Retinal pigment epithelial cell (primary cell): Measurements from ENCODE around the gene DHX57.

Experiments
- DNase-seq: peaks from one replicate; pipeline ENCODE4 v3.0.0-alpha.2; 2010; ENCODE audit warnings: low read depth
- H3K4me3 ChIP-seq: 2 replicates; pipeline ENCODE4 v1.5.1; 2011; ENCODE audit warnings: mild to moderate bottlenecking, low read length, control low read depth, moderate library complexity
- TF ChIP-seq, protein P1 (sequence below): conservative IDR thresholded peaks from 2 replicates; pipeline ENCODE4 v1.5.1; 2011; ENCODE audit warnings: low read depth, low read length, control low read depth, inconsistent platforms

Gene DHX57

DNA sequence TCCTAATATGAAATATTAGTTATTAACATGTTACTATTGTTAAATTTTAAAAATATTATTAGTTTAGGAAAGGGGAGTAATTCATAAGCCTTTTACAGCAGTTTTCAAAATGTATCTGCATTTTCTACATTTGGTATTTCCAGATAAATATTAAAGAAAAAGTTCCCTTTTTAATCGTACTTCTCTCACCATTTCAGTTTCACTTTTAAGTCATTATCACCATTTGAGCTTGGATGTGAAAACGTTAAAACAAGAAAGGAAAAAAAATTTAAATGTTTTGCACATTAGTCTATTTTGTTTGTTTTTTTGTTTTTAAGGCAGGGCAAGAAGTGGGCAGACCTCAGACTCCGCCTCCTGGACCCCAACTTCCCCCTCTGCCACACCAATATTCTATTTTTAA lies 121.2 kb downstream of the DHX57 start:
- no peak overlapping the region for H3K4me3 ChIP-seq
- TF ChIP-seq, protein P1, sequence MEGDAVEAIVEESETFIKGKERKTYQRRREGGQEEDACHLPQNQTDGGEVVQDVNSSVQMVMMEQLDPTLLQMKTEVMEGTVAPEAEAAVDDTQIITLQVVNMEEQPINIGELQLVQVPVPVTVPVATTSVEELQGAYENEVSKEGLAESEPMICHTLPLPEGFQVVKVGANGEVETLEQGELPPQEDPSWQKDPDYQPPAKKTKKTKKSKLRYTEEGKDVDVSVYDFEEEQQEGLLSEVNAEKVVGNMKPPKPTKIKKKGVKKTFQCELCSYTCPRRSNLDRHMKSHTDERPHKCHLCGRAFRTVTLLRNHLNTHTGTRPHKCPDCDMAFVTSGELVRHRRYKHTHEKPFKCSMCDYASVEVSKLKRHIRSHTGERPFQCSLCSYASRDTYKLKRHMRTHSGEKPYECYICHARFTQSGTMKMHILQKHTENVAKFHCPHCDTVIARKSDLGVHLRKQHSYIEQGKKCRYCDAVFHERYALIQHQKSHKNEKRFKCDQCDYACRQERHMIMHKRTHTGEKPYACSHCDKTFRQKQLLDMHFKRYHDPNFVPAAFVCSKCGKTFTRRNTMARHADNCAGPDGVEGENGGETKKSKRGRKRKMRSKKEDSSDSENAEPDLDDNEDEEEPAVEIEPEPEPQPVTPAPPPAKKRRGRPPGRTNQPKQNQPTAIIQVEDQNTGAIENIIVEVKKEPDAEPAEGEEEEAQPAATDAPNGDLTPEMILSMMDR = no peak
- DNase-seq = no peak

DNA sequence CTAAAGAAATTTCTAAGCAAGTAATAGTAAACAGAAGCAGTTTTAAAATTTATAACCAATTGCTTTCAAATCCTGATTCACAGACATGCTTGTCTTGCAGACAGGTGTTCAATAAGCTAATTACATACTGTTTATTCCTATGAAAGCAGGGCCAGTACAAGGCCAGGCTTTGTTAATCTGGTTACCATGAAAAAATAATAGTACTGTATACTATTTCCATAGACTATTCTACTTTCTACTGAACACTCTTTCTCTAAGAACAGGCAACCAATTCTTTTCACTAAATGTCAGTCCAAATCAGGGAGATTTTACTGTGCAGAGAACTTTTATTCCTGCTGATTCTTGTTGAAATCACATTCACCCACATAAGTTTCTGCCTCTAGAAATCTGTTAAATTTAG lies 121.7 kb downstream of the DHX57 start:
- H3K4me3 ChIP-seq = no peak overlapping the region
- TF ChIP-seq, protein P1 = no peak

DNA sequence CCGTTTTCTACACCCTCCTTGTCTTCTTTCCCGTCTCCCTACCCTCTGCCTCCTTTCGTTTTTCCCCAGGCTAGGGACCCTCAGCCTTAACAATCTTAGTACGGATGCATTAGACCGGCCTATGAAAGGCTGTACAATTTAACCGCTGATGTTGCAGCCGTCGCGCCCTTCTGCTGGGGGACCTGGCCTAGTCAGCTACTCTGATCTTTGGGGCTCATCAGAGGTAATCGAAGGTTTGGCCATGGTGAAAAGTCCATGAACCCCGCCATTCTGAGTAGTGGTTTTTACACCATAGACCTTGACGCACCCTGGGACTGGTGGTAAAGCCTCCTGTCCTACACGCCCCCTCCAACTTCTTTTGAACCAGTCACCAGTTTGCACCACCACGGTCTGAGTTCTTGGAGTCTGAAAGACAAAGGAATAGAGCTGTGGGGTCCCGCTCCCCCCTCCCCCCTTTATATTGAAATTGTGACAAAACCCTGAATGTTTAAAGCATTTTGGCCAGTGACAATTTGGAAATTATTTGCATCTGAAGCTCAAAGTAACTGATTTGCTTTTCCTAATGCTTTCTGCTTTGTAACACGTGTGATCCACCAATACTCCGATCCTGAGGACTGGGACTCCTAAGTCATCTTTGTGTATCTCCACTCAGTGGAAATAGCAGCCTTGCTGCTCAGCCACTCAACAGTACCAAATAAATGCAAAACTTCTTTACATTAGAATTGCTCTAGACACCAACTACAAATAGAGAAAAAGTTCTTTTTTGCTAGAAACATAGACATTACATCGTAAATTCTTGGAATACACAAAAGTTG lies 123.9 kb downstream of the DHX57 start:
- no peak for DNase-seq

More for the DNA sequence above, 121.7 kb downstream of the DHX57 start:
- DNase-seq = no peak

DNA sequence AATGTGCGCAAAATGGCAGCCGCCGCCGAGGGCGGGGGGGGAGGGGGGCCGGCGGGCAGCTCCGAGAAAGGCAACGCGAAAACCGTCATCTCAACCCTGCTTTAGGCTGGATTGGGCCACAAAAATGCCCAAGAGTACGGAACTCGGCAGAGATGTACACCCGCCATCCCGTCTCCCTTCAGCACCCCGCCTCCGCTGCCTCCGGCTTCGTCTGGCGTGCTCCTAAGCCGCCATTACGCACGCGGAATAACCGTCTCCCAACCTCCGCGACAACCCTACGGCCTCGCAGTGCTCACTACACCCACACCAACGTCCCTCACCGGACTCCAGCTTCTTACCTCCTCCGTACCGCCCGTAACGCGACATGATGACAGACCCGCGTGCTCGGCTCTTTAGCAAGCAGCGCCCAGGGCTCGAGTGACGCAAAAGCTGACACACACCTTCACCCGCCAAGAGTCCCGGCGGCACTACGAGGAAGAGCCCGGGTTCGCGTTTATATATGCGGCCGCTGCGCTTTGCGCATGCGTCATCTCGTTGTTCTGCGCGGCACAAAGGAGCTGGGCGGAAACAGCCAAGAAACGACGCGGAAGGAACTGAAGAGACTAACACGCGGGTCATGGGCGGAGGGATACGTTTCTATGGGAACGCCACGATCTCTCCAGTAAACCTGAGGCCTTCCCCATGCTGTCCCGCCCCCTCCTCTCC lies 124.7 kb downstream of the DHX57 start, which contains the start of gene SRSF7:
TSS of gene SRSF7 (minus strand) at position 471 of the 705 bp plus-strand sequence. CDS start at position 366, 105 bp downstream.
- peak within 1 kb of the TSS; percentile 65 for H3K4me3 ChIP-seq
- TF ChIP-seq, protein P1 = no peak
- DNase-seq = peak; percentile 98

More for the DNA sequence above, 123.9 kb downstream of the DHX57 start:
- TF ChIP-seq, protein P1 = no peak
- H3K4me3 ChIP-seq = peak overlapping the region; percentile 65

DNA sequence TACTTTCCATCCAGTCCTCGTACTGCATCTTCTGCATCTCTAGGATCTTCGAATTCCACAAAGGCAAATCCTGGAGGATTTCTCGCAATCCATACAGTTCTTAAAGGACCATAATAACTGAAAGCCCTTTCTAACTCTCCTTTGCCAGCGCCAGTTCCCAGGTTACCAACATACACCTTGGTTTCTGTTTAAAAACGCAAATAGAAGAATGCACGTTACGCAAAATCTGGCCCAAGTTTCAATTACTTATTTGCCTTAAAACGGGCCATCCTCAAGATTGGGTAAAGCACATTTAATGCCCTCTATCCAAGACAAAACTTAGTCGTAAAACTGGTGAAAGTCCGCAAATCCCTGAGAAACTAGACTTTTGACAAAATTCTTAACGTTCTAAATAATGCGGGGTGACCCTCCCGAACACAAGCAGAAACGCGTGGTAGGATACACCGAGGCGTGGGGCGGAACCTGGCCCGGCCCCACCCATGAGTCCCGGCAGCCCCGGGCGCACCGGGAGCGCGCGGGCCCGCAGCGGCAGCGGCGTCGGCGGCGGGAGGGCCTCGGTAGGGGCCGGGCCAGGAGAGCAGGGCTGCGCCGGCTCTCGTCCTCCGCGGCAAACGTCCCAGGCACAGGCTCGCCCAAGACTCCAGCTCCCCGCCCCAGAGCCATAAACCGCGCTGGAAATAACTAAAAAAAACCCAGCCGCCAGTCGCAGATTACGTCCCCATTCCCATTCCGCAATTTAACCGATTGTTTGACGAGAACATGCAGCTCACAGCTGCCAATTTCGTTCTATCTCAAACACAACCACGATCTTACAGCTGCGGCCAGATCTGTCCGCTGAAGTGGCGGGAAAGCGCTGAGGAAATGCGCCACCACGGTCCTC lies 125.5 kb downstream of the DHX57 start:
- TF ChIP-seq, protein P1 = no peak
- no peak for DNase-seq
- peak overlapping the region; percentile 65 for H3K4me3 ChIP-seq

DNA sequence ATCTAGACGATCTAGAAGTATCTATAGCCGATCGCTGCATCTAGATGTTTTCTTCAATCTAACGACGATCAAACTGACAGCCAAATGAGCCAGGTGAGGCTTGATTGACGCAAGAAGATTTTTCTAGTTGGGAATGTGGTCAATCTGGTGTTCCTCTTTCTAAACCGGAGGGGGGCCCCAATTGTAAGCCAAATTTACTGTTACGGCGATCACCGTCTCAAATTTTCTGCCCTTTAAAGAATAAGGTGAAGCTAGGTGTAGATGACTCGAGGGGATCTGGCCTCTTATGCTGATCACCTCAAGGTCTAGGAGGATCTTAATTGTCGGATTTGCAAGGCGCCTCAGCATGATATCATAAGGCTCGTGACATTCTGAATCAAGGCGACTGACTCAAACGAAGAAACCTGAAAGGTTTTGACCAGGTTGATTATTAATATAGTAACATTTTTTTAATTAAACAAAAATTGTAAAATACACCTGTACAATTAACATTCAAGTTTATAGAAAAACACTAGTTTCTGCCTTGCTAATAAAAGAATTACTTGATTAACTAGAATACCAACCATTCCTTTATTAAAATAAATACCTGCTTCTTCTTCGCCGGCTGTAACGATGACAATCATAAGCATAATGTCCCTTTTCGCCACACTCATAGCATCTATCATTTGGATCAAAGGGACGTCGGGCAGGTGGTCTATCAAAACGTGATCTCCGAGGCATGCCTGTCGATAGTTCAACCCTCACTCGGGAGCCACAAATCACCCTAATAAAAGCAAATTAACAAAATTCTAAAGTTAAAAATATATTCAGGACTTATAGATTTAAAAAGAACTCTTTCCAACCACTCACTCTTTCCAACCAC lies 126.6 kb downstream of the DHX57 start:
- TF ChIP-seq, protein P1 = no peak
- H3K4me3 ChIP-seq = peak overlapping the region; percentile 65
- no peak for DNase-seq
